HG02642 (cell line): ENCODE data around the gene USP15.
A peak's percentile ranks its signal among the peaks of the same experiment; 100 is the strongest.
"Not testable (repeated sequence)": the region's sequence is repeated elsewhere in the genome, so short reads cannot be mapped to it uniquely, and the experiment has no call there.

Experiments used
- ATAC-seq: cut with Tn5 transposase; IDR thresholded peaks from one replicate; pipeline ENCODE4 v1.9.1; 2021; ENCODE audit warnings: mild to moderate bottlenecking; ENCODE audit not compliant: unreplicated experiment, poor library complexity

Gene USP15

DNA sequence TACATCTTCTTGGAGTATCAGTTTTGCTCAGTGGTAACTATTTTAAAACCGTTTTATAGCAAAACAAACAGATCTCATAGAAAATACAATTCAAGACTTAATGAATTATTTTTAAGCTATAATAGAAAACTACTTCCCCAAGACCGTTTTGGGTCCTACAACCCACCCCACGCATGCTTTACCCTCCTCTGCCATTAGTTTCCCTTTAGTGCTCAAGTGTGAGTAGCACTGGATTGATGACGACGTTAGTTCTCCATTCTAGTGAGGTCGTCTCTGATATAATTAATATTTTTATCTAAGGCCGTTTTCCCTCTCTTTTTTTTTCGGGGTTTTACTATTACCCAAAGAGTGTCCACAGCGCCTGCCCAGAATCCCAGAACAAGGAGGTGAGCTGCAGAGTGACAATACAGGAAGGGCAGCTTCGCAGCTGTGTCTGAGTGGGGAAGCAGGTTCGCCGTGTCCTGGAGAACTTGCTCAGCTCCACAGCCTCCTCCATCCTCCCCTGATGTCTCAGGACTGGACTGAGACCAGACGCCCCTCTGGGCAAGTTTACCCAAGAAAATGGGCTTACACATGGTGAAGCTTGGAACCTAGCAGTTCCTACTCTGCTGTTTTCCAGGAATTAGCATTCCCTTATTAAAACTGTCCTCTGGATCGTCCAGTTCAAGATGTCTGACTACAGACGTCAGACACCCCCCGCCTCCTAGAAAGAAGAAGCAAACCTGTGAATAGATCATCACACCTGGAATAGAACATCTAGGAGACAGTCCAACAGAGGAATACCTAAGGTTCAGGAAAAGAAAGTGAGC, 174.5 kb downstream of the USP15 start:
- peak; percentile 24 for ATAC-seq

- peak; percentile 86 for ATAC-seq
Measured at GRCh38 chr12:62435303-62436163, 175.3 kb downstream of the USP15 start.

- ATAC-seq: no peak
Measured at GRCh38 chr12:62436164-62436503, 175.9 kb downstream of the USP15 start.

DNA sequence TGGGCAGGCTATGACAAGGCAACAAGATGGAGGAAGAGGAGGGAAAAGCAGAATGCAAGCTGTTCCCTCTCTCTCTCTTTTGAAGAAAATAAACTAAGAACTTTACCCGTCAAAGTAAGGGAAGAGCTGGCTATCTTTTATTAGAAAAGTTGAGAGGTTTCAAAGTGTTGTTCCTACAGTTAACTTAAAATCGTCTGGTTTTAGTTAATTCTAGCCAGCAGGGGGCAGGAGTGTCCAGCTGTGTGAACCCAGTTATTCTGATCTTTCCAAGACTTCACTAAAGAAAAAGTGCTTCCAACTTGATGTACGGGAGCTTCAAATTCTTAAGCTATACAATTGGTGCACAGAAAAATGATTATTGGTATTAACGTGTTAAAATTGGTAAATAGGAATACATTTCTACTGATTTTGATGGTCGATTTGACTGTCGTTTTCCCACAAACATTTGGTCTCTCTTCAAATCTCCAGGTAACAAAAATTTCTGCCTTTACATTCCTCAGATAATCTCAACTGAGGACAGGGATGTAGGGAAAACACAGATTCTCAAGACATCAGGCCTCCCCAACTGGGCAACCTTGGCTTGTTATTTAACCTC, 178.0 kb downstream of the USP15 start:
- no peak for ATAC-seq

DNA sequence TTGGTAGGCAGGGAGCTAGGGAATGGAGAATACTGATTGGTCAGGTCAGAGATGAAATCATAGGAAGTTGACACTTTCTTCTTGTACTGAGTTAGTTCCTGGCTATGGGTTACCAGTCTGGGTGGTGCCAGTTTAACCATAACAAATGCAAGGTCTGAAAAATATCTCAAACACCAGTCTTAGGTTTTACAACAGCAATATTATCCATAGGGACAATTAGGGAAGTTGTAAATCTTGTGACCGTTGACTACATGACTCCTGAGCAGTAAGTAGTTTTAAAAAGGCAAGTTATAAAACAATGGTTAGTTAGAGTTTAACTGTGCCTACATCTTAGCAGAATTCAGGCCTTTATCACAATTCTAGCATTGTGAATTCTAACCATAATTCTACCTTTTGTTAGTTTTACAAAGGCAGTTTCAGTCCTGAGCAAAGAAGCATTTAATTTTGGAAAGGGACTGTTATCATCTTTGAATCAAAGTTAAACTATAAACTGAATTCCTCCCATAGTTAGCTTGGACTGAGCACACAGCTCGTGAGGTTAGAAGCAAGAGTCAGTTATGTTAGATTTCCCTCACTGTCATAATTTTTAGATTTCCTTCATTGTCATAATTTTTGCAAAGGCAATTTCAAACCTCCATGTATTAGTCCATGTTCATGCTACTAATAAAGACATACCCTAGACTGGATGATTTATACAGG, 186.7 kb downstream of the USP15 start:
- ATAC-seq: no peak

DNA sequence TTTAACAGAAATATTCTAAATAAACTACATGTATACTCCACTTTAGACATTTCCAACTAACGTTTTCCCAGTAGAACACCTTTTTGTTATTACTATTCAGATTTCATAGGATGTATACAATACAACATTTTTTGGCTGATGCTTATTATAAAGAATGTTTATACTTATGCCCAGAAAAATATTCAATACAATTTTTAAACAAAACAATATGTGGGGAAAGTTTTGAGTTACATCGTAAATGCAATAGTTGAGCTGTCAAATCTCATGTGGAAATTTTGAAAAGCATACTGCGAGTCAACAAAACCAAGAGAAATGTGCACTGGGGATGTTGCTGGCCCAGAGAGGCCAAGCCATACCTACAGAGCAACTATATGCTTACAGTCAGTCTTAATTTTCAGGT, 188.2 kb downstream of the USP15 start:
- ATAC-seq: no peak

DNA sequence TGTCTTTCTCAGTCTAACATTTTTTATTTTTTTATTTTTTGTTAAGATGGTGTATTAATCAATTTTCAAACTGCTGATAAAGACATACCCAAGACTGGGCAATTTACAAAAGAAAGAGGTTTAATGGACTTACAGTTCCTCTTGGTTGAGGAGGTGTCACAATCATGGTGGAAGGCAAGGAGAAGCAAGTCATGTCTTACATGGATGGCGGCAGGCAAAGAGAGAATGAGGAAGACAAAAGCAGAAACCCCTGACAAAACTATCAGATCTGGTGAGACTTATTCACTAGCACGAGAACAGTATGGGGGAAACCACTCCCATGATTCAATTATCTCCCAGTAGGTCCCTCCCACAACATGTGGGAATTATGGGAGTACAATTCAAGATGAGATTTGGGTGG, 195.2 kb downstream of the USP15 start:
- ATAC-seq: not testable (repeated sequence)

- ATAC-seq: no peak
Measured at GRCh38 chr12:62458626-62459025, 198.4 kb downstream of the USP15 start.

- ATAC-seq: no peak
Measured at GRCh38 chr12:62459976-62460375, 199.8 kb downstream of the USP15 start.

DNA sequence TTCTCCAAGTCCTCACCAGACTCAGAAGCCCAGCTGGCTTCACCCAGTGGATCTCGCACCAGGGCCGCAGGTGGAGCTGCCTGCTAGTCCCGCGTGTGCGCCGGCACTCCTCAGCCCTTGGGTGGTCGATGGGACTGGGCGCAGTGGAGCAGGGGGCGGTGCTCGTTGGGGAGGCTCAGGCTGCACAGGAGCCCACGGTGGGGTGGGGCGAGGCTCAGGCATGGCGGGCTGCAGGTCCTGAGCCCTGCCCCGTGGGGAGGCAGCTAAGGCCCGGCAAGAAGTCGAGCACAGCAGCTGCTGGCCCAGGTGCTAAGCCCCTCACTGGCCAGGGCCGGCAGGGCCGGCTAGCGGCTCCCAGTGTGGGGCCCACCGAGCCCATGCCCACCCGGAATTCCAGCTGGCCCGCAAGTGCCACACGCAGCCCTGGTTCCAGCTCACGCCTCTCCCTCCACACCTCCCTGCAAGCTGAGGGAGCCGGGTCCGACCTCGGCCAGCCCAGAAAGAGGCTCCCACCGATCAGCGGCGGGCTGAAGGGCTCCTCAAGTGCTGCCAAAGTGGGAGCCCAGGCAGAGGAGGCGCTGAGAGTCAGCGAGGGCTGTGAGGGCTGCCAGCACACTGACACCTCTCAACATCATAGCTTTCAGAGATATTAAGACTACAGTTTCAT, 201.1 kb downstream of the USP15 start:
- not testable (repeated sequence) for ATAC-seq

- not testable (repeated sequence) for ATAC-seq
Measured at GRCh38 chr12:62463252-62463651, 203.0 kb downstream of the USP15 start.
